HG03108 (cell line): ENCODE results near the gene ZNF222.

Experiments used
- ATAC-seq: cut with Tn5 transposase; IDR thresholded peaks from one replicate; pipeline ENCODE4 v1.9.1; 2021; ENCODE audit warnings: moderate library complexity; ENCODE audit not compliant: unreplicated experiment

ZNF222 gene

GRCh38 chr19:44051650-44052402 is 26.6 kb downstream of the ZNF222 start, which contains the start of gene ZNF223:
TSS of gene ZNF223 (plus strand) at chr19:44052036. CDS start at chr19:44055177, 3,141 bp downstream.
- peak; percentile 79 for ATAC-seq

- ATAC-seq: no peak
Measured at GRCh38 chr19:44055870-44056269, 30.7 kb downstream of the ZNF222 start.

- no peak for ATAC-seq
Measured at GRCh38 chr19:44059229-44059628, 34.0 kb downstream of the ZNF222 start.

DNA sequence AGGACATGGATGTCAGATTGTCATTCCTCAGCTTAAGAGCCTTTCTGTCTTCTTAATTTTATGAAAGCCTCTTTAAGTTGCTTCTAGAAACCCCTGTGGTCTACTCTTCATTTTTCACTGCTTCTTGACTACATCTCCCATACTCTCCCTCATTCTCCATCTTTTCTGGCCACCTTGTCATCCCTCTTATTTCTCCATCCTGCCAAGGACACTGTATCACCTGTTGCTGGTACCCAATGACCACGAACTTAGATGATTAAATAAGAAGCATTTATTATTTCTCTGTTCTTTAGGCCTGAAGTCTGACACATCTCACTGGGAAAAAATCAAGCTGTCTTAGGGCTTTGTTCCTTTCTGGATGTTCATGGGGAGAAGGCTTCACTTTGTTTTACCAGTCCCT is 35.9 kb downstream of the ZNF222 start:
- ATAC-seq: no peak

DNA sequence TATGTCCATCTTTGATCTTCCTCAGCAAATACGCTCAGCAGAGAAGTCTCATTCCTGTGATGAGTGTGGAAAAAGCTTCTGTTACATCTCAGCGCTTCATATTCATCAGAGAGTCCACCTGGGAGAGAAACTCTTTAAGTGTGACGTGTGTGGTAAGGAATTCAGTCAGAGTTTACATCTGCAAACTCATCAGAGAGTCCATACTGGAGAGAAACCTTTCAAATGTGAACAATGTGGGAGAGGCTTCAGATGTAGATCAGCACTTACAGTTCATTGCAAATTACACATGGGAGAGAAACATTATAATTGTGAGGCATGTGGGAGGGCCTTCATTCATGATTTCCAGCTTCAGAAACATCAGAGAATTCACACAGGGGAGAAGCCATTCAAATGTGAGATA is 41.1 kb downstream of the ZNF222 start:
- no peak for ATAC-seq

- ATAC-seq: no peak
Measured at GRCh38 chr19:44069415-44069814, 44.2 kb downstream of the ZNF222 start.

DNA sequence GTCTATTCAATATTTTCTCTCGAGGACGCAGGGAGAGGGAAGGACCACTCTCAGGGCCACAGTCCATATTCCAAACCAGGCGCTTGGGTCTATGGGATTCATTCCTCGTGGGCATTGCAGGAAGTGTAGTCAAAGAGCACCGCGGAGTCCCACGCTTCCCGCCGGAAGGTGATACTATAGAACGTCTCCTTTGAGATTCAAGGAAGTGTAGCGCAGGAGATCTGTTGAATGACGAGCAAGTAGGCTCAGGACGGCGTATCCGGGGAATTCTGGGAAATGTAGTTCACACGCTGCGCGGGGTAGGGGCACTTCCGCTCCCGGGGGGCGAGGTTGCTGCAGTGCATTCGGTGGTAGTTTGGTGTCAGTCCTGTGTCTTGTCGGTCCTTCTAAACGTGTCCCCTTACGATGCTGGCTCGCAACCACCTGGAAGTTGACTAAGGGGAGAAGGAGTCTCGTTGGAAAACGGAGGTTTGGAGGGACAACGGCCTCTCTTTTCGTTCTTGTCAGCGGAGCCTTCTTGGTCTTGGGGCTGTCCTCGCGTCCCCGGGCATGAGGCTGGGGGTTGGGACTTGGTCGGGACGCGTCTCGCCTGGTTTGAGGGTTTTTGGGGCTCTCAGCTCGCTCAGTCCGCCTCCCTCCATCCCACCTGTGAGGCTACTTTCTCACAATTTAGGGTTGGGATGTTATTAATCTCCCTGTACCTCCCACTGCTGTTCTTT is 46.8 kb downstream of the ZNF222 start, which contains the start of gene ZNF284:
ZNF284 (plus strand) TSS at position 336 of the 719 bp plus-strand sequence. CDS start 4,231 bp downstream, outside the sequence.
- peak; percentile 97 for ATAC-seq

DNA sequence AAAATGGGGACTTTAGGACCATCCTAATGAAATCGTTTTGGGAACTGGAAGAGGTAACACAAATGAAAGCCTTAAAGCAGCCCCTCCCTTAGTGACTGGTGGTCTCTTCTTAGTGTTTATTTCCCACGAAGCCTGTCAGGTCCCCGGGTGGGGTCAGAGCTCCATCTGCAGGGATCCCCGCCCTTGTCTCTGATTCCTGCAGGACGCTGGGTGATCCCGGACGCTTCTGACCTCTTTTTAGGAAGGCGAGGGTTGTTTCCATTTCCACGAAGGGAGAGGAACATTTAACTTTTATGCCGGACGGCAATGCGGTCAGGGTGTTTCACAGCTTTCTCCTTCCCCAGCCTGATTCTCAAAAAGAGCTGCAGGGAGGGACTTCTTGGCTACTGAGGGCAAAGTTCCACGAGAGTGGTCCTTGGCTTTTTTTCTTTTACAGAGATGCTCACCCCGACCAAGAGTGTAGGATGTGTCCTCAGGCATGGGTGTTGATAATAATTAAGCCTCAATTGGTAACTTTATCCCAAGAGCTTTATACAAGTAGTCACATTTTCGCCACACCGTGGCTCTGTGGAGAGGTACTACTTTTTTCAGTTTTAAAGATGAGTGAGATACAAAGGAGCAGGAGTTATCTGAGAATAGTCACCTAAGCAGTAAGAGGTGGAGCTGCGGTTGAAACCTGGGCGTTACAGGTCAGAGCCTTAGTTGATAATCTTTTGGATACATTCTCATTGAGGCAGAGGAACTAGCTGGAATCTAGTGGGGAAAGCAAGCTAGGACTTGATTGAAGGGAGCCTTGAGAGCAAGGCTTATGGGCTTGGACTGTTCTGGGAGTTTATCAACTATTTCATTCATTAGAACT is 47.6 kb downstream of the ZNF222 start:
- no peak for ATAC-seq

GRCh38 chr19:44076325-44076724 is 51.1 kb downstream of the ZNF222 start:
- no peak for ATAC-seq
